Suppressor macrophage treated with lipopolysaccharide for 1 hour (primary cell): ENCODE results near the gene PDXP.
A peak's percentile ranks its signal among the peaks of the same experiment; 100 is the strongest.

Experiments
- DNase-seq, 3 donors: peaks; one replicate each; pipeline ENCODE4 v3.0.0-alpha.2; 2020 to 2022

Gene PDXP

GRCh38 chr22:37658133-37659065 is at the start of gene PDXP:
PDXP (plus strand) TSS chr22:37658723; CDS start chr22:37658783, 60 bp downstream.
- peak; percentile 99 to 100 (median 99) for DNase-seq

- peak in 1 of 3 donors; percentile 26 for DNase-seq
These were observed 49.0 kb upstream of the PDXP start for GRCh38 chr22:37609240-37610152.

- DNase-seq, result peak; percentile 34 to 50 (median 41)
These were observed 48.4 kb upstream of the PDXP start for GRCh38 chr22:37610153-37610475.

GRCh38 chr22:37610480-37611129 is 47.9 kb upstream of the PDXP start:
- peak; percentile 93 to 96 (median 95) for DNase-seq

GRCh38 chr22:37611207-37611606 is 47.3 kb upstream of the PDXP start:
- peak in 2 of 3 donors; percentile 31 to 33 for DNase-seq

GRCh38 chr22:37616201-37617083 is 42.1 kb upstream of the PDXP start:
- DNase-seq, result peak; percentile 46 to 68 (median 47)

- DNase-seq, result no peak
These were observed 41.1 kb upstream of the PDXP start for GRCh38 chr22:37617431-37617830.

- DNase-seq, result no peak
These were observed 40.4 kb upstream of the PDXP start for GRCh38 chr22:37618072-37618656.

GRCh38 chr22:37618674-37619073 is 39.8 kb upstream of the PDXP start:
- no peak for DNase-seq

- DNase-seq, result no peak
These were observed 38.5 kb upstream of the PDXP start for GRCh38 chr22:37619991-37620390.

GRCh38 chr22:37621352-37621860 is 37.1 kb upstream of the PDXP start:
- no peak for DNase-seq

- peak; percentile 68 to 80 (median 71) for DNase-seq
These were observed 35.2 kb upstream of the PDXP start for GRCh38 chr22:37623075-37624016.

- no peak for DNase-seq
These were observed 34.5 kb upstream of the PDXP start for GRCh38 chr22:37624017-37624365.

GRCh38 chr22:37624876-37625275 is 33.6 kb upstream of the PDXP start:
- no peak for DNase-seq

- no peak for DNase-seq
These were observed 32.8 kb upstream of the PDXP start for GRCh38 chr22:37625737-37626136.

- DNase-seq, result peak; percentile 28 to 54 (median 50)
These were observed 32.4 kb upstream of the PDXP start for GRCh38 chr22:37626144-37626543.

- DNase-seq, result no peak
These were observed 31.9 kb upstream of the PDXP start for GRCh38 chr22:37626556-37627075.

- peak; percentile 37 to 39 (median 37) for DNase-seq
These were observed 31.4 kb upstream of the PDXP start for GRCh38 chr22:37627121-37627520.

- peak; percentile 39 to 45 (median 39) for DNase-seq
These were observed 31.0 kb upstream of the PDXP start for GRCh38 chr22:37627545-37627944.

GRCh38 chr22:37628830-37629229 is 29.7 kb upstream of the PDXP start:
- no peak for DNase-seq
